Transverse colon (tissue), 4 donors: ENCODE data around the gene BCL6B. TPM values are rescaled to one million over a fixed set of nuclear protein-coding genes. Genes with fewer than 3 reads are reported as not detected.

Experiments used
- DNase-seq: peaks from one replicate; pipeline ENCODE4 v3.0.0-alpha.2; 2019
- H3K27ac ChIP-seq, 4 donors: fragments of 200-600 bp; sonication (generic); 2 replicates each; pipeline ENCODE4 v1.5.1; 2016 to 2018; ENCODE audit warnings: inconsistent platforms in 4 of 4
- H3K27me3 ChIP-seq: fragments of 200-600 bp; sonication (generic); 2 replicates; pipeline ENCODE4 v1.5.1; 2017; ENCODE audit warnings: inconsistent platforms
- H3K36me3 ChIP-seq, 4 donors: fragments of 200-600 bp; sonication (generic); 2 replicates each; pipeline ENCODE4 v1.5.1; 2017 to 2019; ENCODE audit warnings: inconsistent platforms in 4 of 4
- H3K4me1 ChIP-seq, 4 donors: fragments of 200-600 bp; sonication (generic); 2 replicates each; pipeline ENCODE4 v1.5.1; 2017 to 2020; ENCODE audit warnings: inconsistent platforms in 4 of 4
- H3K4me3 ChIP-seq, 4 donors: fragments of 200-600 bp; sonication (generic); 1 replicate in 1 of 4; 2 replicates in 3 of 4; pipeline versions ENCODE4 v1.5.1 to v1.6.1; 2017 to 2019; ENCODE audit warnings: inconsistent platforms in 4 of 4
- H3K9me3 ChIP-seq, 2 donors: fragments of 200-600 bp; sonication (generic); 2 replicates each; pipeline ENCODE4 v1.5.1; 2017 to 2019; ENCODE audit warnings: inconsistent platforms in 2 of 2
- EP300 ChIP-seq: sonication (generic); formaldehyde crosslinking; IDR thresholded peaks from one replicate; pipeline ENCODE4 v1.6.1; 2017; ENCODE audit warnings: antibody characterized with exemption, low read depth
- POLR2A ChIP-seq: fragments of 450-650 bp; IDR thresholded peaks from one replicate; pipeline ENCODE4 v1.6.1; 2016; ENCODE audit warnings: antibody characterized with exemption, mild to moderate bottlenecking, moderate library complexity
- POLR2AphosphoS5 ChIP-seq, 3 donors: sonication (generic); formaldehyde crosslinking; IDR thresholded peaks; one replicate each; pipeline ENCODE4 v1.6.1; 2016; ENCODE audit warnings: antibody characterized with exemption in 3 of 3
- WGBS, 2 donors: methylation state at CpG; one replicate each; pipeline ENCODE4 v1.1.5; 2018; ENCODE audit warnings: low coverage in 1 of 2; 5-methylcytosine and 5-hydroxymethylcytosine counted together
- in situ Hi-C, 4 donors: fragments of 200-750 bp; cut with MboI; loops; one replicate each; pipeline versions ENCODE4 v1.15.0 to v1.15.1; 2017; ENCODE audit warnings: low sequenced_read_pairs in 3 of 4, low pct_ligation_motif_present in 1 of 4, low pct_unique_long_range_greater_than_20kb in 1 of 4
- intact Hi-C: fragments of 100-400 bp; cut with DNase I; formaldehyde crosslinking; loops from one replicate; pipeline ENCODE4 v1.15.1; 2023; ENCODE audit warnings: low total_unique reads
- total RNA-seq, 4 donors: library from RNA; depleted of rRNA; stranded (reverse); fragments of >200 nt; gene quantifications; one replicate each; pipeline ENCODE4 v1.1.0, GENCODE V29; 2016
- TF ChIP-seq, protein P1 (sequence below), 5 experiments: fragments of 200-600 bp in 3 of 5; fragments of 450-650 bp in 2 of 5; sonication (generic) in 3 of 5; IDR thresholded peaks; 1 replicate in 2 of 5; 2 replicates in 3 of 5; pipeline ENCODE4 v1.5.1; 2016 to 2017; ENCODE audit warnings: antibody characterized with exemption in 5 of 5, inconsistent platforms in 3 of 5, mild to moderate bottlenecking in 2 of 5, moderate library complexity in 1 of 5

The BCL6B gene
- total RNA-seq, 4 donors from 2014 or later, result 0.32 to 1.8 (median 0.82) TPM; not detected in 1

DNA sequence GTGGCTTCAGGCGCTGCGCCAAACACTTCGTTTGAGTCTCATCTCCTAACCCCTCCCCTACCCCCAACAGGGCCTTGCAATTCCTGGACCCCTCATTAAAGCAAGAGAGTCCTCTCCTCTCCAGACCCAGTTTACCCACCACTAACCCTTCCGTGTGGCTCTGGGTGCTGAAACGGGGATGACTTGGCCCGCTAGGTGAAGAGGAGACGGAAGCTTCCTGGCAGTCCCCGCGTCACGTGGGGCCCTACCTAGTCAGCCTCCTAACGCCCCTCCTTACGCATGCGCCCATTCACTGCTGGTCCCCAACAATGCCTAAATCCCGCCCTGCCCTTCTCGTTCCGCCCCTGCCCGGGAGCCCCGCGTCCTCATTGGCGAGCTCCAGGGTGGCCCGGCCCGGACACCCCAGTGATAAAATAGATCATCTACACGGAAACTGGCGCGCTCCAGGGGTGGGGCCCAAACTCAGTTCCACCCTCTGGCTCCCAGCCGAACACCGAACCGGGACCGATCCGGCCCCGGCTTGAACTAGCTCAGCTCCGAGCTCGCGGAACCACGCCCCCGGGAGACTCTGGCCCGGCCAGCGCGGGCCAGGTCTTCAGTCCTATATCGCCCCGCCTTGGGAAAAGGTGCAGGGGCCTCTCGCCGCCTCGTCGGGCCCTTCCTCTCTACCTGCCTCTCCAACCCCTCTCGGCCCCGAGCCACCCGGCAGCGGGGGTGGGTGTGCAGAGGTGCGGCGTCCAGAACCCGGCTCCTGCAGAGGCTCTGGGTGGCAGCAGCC lies 12.9 kb downstream of the BCL6B start, which contains the start of gene SLC16A13:
Gene SLC16A13, plus strand, starts transcription at position 425 of the 778 bp plus-strand sequence. CDS start 368 bp downstream, outside the sequence.
- Histone ChIP-seq H3K9me3 (no peaks in the 10 kb centered on the region), H3K4me1 (peaks cover 0 to 25% (median 16%) of the 10 kb centered on the region in 4 donors), H3K27ac (peak within 1 kb of the TSS; percentile 84 to 87 (median 86)), H3K27me3 (no peaks in the 10 kb centered on the region), H3K4me3 (peak within 1 kb of the TSS; percentile 62 to 73 (median 64)), H3K36me3 (no peaks in the 10 kb centered on the region)
- peak; percentile 69 to 87 (median 85) for TF ChIP-seq POLR2AphosphoS5 (IDR thresholded peaks at IDR 0.05)
- peak; percentile 88 for TF ChIP-seq POLR2A
- TF ChIP-seq, protein P1, sequence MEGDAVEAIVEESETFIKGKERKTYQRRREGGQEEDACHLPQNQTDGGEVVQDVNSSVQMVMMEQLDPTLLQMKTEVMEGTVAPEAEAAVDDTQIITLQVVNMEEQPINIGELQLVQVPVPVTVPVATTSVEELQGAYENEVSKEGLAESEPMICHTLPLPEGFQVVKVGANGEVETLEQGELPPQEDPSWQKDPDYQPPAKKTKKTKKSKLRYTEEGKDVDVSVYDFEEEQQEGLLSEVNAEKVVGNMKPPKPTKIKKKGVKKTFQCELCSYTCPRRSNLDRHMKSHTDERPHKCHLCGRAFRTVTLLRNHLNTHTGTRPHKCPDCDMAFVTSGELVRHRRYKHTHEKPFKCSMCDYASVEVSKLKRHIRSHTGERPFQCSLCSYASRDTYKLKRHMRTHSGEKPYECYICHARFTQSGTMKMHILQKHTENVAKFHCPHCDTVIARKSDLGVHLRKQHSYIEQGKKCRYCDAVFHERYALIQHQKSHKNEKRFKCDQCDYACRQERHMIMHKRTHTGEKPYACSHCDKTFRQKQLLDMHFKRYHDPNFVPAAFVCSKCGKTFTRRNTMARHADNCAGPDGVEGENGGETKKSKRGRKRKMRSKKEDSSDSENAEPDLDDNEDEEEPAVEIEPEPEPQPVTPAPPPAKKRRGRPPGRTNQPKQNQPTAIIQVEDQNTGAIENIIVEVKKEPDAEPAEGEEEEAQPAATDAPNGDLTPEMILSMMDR (IDR thresholded peaks at IDR 0.05), result no peak
- peak; percentile 99 for DNase-seq
- in situ Hi-C loops, result loop anchor here in 3 of 4 donors (25.0 kb wide), 2 partner anchors 252 to 302 kb away; partner anchors contain the start of genes SLC2A4 (in 2 of the 3), YBX2 (in 2 of the 3), ACAP1 (in 1 of the 3) and NEURL4 (in 1 of the 3)
- intact Hi-C loops, result no loop called here
- 1% methylated on average over 44 of the region's 52 CpGs; no CpG with 5 or more reads in 1 of the 2 donors for WGBS, 2 donors

DNA sequence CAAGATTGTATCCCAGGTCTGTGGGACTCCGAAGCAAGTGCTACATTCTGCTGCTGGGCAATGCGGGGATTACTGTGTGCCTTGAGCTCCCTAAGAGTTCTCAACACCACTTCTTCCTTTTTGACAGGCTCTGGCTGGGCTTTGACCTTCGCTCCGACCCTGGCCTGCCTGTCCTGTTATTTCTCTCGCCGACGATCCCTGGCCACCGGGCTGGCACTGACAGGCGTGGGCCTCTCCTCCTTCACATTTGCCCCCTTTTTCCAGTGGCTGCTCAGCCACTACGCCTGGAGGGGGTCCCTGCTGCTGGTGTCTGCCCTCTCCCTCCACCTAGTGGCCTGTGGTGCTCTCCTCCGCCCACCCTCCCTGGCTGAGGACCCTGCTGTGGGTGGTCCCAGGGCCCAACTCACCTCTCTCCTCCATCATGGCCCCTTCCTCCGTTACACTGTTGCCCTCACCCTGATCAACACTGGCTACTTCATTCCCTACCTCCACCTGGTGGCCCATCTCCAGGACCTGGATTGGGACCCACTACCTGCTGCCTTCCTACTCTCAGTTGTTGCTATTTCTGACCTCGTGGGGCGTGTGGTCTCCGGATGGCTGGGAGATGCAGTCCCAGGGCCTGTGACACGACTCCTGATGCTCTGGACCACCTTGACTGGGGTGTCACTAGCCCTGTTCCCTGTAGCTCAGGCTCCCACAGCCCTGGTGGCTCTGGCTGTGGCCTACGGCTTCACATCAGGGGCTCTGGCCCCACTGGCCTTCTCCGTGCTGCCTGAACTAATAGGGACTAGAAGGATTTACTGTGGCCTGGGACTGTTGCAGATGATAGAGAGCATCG lies 15.4 kb downstream of the BCL6B start:
- Histone ChIP-seq H3K27ac (no peak overlapping the region), H3K9me3 (no peaks in the 10 kb centered on the region), H3K4me1 (peaks cover 10 to 39% (median 26%) of the 10 kb centered on the region in 4 donors), H3K27me3 (peaks cover 7% of the 10 kb centered on the region), H3K4me3 (no peak overlapping the region), H3K36me3 (no peaks in the 10 kb centered on the region)
- intact Hi-C loops (no loop called here), in situ Hi-C loops (loop anchor here in 3 of 4 donors (25.0 kb wide), 2 partner anchors 249 to 299 kb away; partner anchors contain the start of genes SLC2A4 (in 2 of the 3), YBX2 (in 2 of the 3), ACAP1 (in 1 of the 3) and NEURL4 (in 1 of the 3))
- 63 to 85% methylated on average over 10 to 19 of the region's 19 CpGs for WGBS, 2 donors
- TF ChIP-seq EP300, result no peak
- TF ChIP-seq POLR2AphosphoS5 (IDR thresholded peaks at IDR 0.05), result no peak
- TF ChIP-seq POLR2A, result no peak
- TF ChIP-seq, protein P1 (IDR thresholded peaks at IDR 0.05), result no peak
- DNase-seq, result no peak

GRCh38 chr17:7039832-7040231 lies 17.0 kb downstream of the BCL6B start:
- H3K27ac ChIP-seq, result no peak overlapping the region
- DNase-seq, result no peak
- no peaks in the 10 kb centered on the region for H3K9me3 ChIP-seq
- H3K4me3 ChIP-seq, result no peak overlapping the region
- no peak for TF ChIP-seq EP300
- TF ChIP-seq POLR2A, result no peak
- TF ChIP-seq POLR2AphosphoS5 (IDR thresholded peaks at IDR 0.05), result no peak
- TF ChIP-seq, protein P1 (IDR thresholded peaks at IDR 0.05), result no peak
- in situ Hi-C loops, result loop anchor here in 3 of 4 donors (10.0 to 25.0 kb wide), 3 partner anchors 175 to 297 kb away; partner anchors contain the start of genes SLC2A4 (in 2 of the 3), YBX2 (in 2 of the 3), ACADVL (in 1 of the 3) and ACAP1 (in 1 of the 3)
- H3K27me3 ChIP-seq, result peaks cover 17% of the 10 kb centered on the region
- no peaks in the 10 kb centered on the region for H3K36me3 ChIP-seq
- WGBS, 2 donors, result 92% methylated on average over 5 of the region's 5 CpGs; no CpG with 5 or more reads in 1 of the 2 donors
- peaks cover 18 to 43% (median 34%) of the 10 kb centered on the region in 4 donors for H3K4me1 ChIP-seq
- intact Hi-C loops, result loop anchor here (10.0 kb wide), 1 partner anchor 545 kb away; the partner anchor contains the start of gene MPDU1
